Natural killer cell treated with Interleukin-12 subunit alpha and Interleukin-12 subunit beta and Interleukin-15 and Interleukin-18, amount 100 ng/mL, for 72 hours (primary cell): ENCODE measurements around the gene NT5C2. TPM values are rescaled to one million over a fixed set of nuclear protein-coding genes. Genes with fewer than 3 reads are reported as not detected.
"Not testable (repeated sequence)": the region's sequence is repeated elsewhere in the genome, so short reads cannot be mapped to it uniquely, and the experiment has no call there.

ENCODE experiments used
- ATAC-seq, 2 donors: fragments of 150-1000 bp; cut with Tn5 transposase in 1 of 2; sonication (Bioruptor Pico), chemical (Tn5 transposase) in 1 of 2; 2 replicates each; pipeline ENCODE4 v1.10.0; 2021
- DNase-seq: peaks from one replicate; pipeline ENCODE4 v3.0.0; 2022; ENCODE audit warnings: low spot score
- H3K27ac Mint-ChIP-seq, 2 donors: 1 replicate in 1 of 2; 2 replicates in 1 of 2; pipeline ENCODE4 v1.8.0; 2022; ENCODE audit warnings: mixed read lengths in 2 of 2, mild to moderate bottlenecking in 1 of 2, moderate library complexity in 1 of 2
- H3K27me3 Mint-ChIP-seq, 2 donors: 1 replicate in 1 of 2; 2 replicates in 1 of 2; pipeline ENCODE4 v1.8.0; 2022; ENCODE audit warnings: mixed read lengths in 2 of 2
- H3K36me3 Mint-ChIP-seq: one replicate; pipeline ENCODE4 v1.8.0; 2022; ENCODE audit warnings: mixed read lengths
- H3K4me1 Mint-ChIP-seq, 2 donors: 1 replicate in 1 of 2; 2 replicates in 1 of 2; pipeline ENCODE4 v1.8.0; 2022; ENCODE audit warnings: low read depth in 2 of 2, mixed read lengths in 2 of 2, mild to moderate bottlenecking in 1 of 2
- H3K4me3 Mint-ChIP-seq: one replicate; pipeline ENCODE4 v1.8.0; 2022; ENCODE audit warnings: mixed read lengths
- H3K9me3 Mint-ChIP-seq: 2 replicates; pipeline ENCODE4 v1.8.0; 2022; ENCODE audit warnings: mixed read lengths
- total RNA-seq, 2 donors: library from RNA; stranded (reverse); gene quantifications; one replicate each; pipeline ENCODE4 v1.2.3, GENCODE V29; 2022

The NT5C2 gene
- total RNA-seq, 2 donors from 2014 or later: 60.2 to 75.0 TPM

GRCh38 chr10:103141950-103142349 is 51.1 kb downstream of the NT5C2 start:
- Mint-ChIP-seq H3K36me3 (peaks cover 19% of the 10 kb centered on the region), H3K4me3 (no peak overlapping the region), H3K27ac (no peak overlapping the region), H3K27me3 (no peaks in the 10 kb centered on the region), H3K9me3 (no peaks in the 10 kb centered on the region), H3K4me1 (peaks cover 5 to 12% of the 10 kb centered on the region in 2 donors)
- ATAC-seq (no peak), DNase-seq (no peak)

GRCh38 chr10:103140469-103140868 is 52.6 kb downstream of the NT5C2 start:
- no peak for ATAC-seq

GRCh38 chr10:103139803-103140202 is 53.3 kb downstream of the NT5C2 start:
- Mint-ChIP-seq H3K36me3 (peaks cover 27% of the 10 kb centered on the region), H3K4me3 (no peak overlapping the region)
- DNase-seq: no peak

More at GRCh38 chr10:103140469-103140868, 52.6 kb downstream of the NT5C2 start:
- Mint-ChIP-seq H3K9me3 (no peaks in the 10 kb centered on the region), H3K27ac (no peak overlapping the region), H3K36me3 (peaks cover 27% of the 10 kb centered on the region), H3K27me3 (no peaks in the 10 kb centered on the region), H3K4me3 (no peak overlapping the region), H3K4me1 (peaks cover 10 to 12% of the 10 kb centered on the region in 2 donors)
- DNase-seq: no peak

GRCh38 chr10:103135168-103135567 is 57.9 kb downstream of the NT5C2 start:
- DNase-seq, ATAC-seq, H3K27me3 Mint-ChIP-seq, H3K4me3 Mint-ChIP-seq, H3K9me3 Mint-ChIP-seq, H3K27ac Mint-ChIP-seq: not testable (repeated sequence)
- Mint-ChIP-seq H3K36me3 (peaks cover 26% of the 10 kb centered on the region), H3K4me1 (peaks cover 10 to 21% of the 10 kb centered on the region in 2 donors)

More at GRCh38 chr10:103139803-103140202, 53.3 kb downstream of the NT5C2 start:
- Mint-ChIP-seq H3K4me1 (peaks cover 11 to 16% of the 10 kb centered on the region in 2 donors), H3K9me3 (no peaks in the 10 kb centered on the region), H3K27me3 (no peaks in the 10 kb centered on the region), H3K27ac (no peak overlapping the region)
- ATAC-seq: no peak

- no peaks in the 10 kb centered on the region for H3K27me3 Mint-ChIP-seq
- no peak for DNase-seq
- H3K4me3 Mint-ChIP-seq: no peak overlapping the region
- no peaks in the 10 kb centered on the region for H3K9me3 Mint-ChIP-seq
- no peak for ATAC-seq
- no peak overlapping the region for H3K27ac Mint-ChIP-seq
- peaks cover 11% of the 10 kb centered on the region for H3K36me3 Mint-ChIP-seq
- H3K4me1 Mint-ChIP-seq: peaks cover 10 to 25% of the 10 kb centered on the region in 2 donors
These were observed 62.2 kb downstream of the NT5C2 start for GRCh38 chr10:103130910-103131309.

- H3K4me3 Mint-ChIP-seq, H3K27ac Mint-ChIP-seq, H3K9me3 Mint-ChIP-seq, H3K27me3 Mint-ChIP-seq, H3K36me3 Mint-ChIP-seq, ATAC-seq, DNase-seq: not testable (repeated sequence)
- H3K4me1 Mint-ChIP-seq: peaks cover 16 to 27% of the 10 kb centered on the region in 2 donors
These were observed 62.9 kb downstream of the NT5C2 start for GRCh38 chr10:103130180-103130579.

GRCh38 chr10:103127241-103127640 is 65.8 kb downstream of the NT5C2 start:
- Mint-ChIP-seq H3K4me3 (no peak overlapping the region), H3K4me1 (peaks cover 14 to 32% of the 10 kb centered on the region in 2 donors), H3K36me3 (no peaks in the 10 kb centered on the region), H3K9me3 (no peaks in the 10 kb centered on the region), H3K27me3 (no peaks in the 10 kb centered on the region), H3K27ac (no peak overlapping the region)
- no peak for DNase-seq
- ATAC-seq: no peak

GRCh38 chr10:103125323-103126267 is 67.5 kb downstream of the NT5C2 start:
- no peaks in the 10 kb centered on the region for H3K27me3 Mint-ChIP-seq
- no peaks in the 10 kb centered on the region for H3K9me3 Mint-ChIP-seq
- peak overlapping the region; percentile 30 for H3K4me3 Mint-ChIP-seq
- no peaks in the 10 kb centered on the region for H3K36me3 Mint-ChIP-seq
- peak in 1 of 2 donors; percentile 68 for ATAC-seq
- no peak for DNase-seq
- peaks cover 14 to 26% of the 10 kb centered on the region in 2 donors for H3K4me1 Mint-ChIP-seq
- peak overlapping the region in 1 of 2 donors; percentile 24 for H3K27ac Mint-ChIP-seq

GRCh38 chr10:103124420-103125096 is 68.5 kb downstream of the NT5C2 start:
- DNase-seq (no peak), ATAC-seq (no peak)
- H3K36me3 Mint-ChIP-seq: no peaks in the 10 kb centered on the region
- no peaks in the 10 kb centered on the region for H3K27me3 Mint-ChIP-seq
- no peak overlapping the region for H3K27ac Mint-ChIP-seq
- H3K4me3 Mint-ChIP-seq: no peak overlapping the region
- H3K9me3 Mint-ChIP-seq: no peaks in the 10 kb centered on the region
- H3K4me1 Mint-ChIP-seq: peaks cover 14 to 25% of the 10 kb centered on the region in 2 donors

- Mint-ChIP-seq H3K4me1 (peaks cover 14 to 25% of the 10 kb centered on the region in 2 donors), H3K36me3 (no peaks in the 10 kb centered on the region), H3K27ac (no peak overlapping the region), H3K9me3 (no peaks in the 10 kb centered on the region), H3K4me3 (no peak overlapping the region), H3K27me3 (no peaks in the 10 kb centered on the region)
- ATAC-seq (no peak), DNase-seq (no peak)
These were observed 69.6 kb downstream of the NT5C2 start for GRCh38 chr10:103123282-103124024.

GRCh38 chr10:103120977-103121735 is 71.9 kb downstream of the NT5C2 start:
- H3K4me3 Mint-ChIP-seq: no peak overlapping the region
- H3K27ac Mint-ChIP-seq: no peak overlapping the region
- H3K27me3 Mint-ChIP-seq: no peaks in the 10 kb centered on the region
- DNase-seq: no peak
- ATAC-seq: no peak
- H3K4me1 Mint-ChIP-seq: peaks cover 13 to 23% of the 10 kb centered on the region in 2 donors
- H3K36me3 Mint-ChIP-seq: no peaks in the 10 kb centered on the region
- no peaks in the 10 kb centered on the region for H3K9me3 Mint-ChIP-seq

- DNase-seq: no peak
- no peaks in the 10 kb centered on the region for H3K9me3 Mint-ChIP-seq
- peaks cover 7 to 16% of the 10 kb centered on the region in 2 donors for H3K4me1 Mint-ChIP-seq
- H3K36me3 Mint-ChIP-seq: no peaks in the 10 kb centered on the region
- no peaks in the 10 kb centered on the region for H3K27me3 Mint-ChIP-seq
- H3K4me3 Mint-ChIP-seq: no peak overlapping the region
- H3K27ac Mint-ChIP-seq: no peak overlapping the region
- ATAC-seq: no peak
These were observed 72.5 kb downstream of the NT5C2 start for GRCh38 chr10:103120546-103120945.

- H3K27me3 Mint-ChIP-seq: no peaks in the 10 kb centered on the region
- no peak overlapping the region for H3K27ac Mint-ChIP-seq
- H3K4me3 Mint-ChIP-seq: no peak overlapping the region
- DNase-seq: no peak
- no peaks in the 10 kb centered on the region for H3K36me3 Mint-ChIP-seq
- no peak for ATAC-seq
- H3K4me1 Mint-ChIP-seq: peaks cover 5 to 6% of the 10 kb centered on the region in 2 donors
- no peaks in the 10 kb centered on the region for H3K9me3 Mint-ChIP-seq
These were observed 75.8 kb downstream of the NT5C2 start for GRCh38 chr10:103117247-103117646.
